GM19452 (cell line): Measurements from ENCODE around the gene NRL.

Source experiments
- ATAC-seq: cut with Tn5 transposase; IDR thresholded peaks from one replicate; pipeline ENCODE4 v1.9.1; 2021; ENCODE audit not compliant: unreplicated experiment

Gene NRL

DNA sequence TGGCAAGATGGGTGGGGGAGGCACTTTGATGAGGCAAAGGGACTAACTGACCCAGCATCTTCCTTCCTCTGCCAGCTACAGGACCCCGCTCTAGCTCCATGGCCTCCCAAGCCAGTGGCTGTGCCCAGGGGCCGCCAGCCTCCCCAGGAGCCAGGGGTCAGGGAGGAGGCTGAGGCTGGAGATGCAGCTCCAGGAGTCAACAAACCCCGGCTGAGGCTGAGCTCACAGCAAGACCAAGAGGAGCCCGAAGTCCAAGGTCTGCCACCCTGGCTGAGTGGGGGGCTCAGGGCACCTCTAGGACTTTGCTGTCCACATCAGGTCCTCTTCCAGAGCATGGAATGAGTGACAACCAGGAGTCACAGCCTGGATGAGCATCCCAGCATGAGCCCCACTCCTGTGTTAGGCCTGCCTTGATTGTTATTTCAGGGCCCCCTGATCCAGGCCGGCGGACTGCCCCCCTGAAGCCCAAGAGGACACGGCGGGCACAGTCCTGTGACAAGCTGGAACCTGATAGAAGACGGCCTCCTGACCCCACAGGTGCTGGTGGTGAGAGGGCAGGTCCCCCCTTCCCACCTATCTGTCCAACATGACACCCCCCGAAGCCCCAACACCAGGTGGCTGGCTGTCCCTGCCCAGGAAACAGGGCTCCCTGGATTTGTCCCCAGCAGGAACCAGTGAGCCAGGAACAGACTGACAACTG is 45.9 kb downstream of the NRL start:
- no peak for ATAC-seq

DNA sequence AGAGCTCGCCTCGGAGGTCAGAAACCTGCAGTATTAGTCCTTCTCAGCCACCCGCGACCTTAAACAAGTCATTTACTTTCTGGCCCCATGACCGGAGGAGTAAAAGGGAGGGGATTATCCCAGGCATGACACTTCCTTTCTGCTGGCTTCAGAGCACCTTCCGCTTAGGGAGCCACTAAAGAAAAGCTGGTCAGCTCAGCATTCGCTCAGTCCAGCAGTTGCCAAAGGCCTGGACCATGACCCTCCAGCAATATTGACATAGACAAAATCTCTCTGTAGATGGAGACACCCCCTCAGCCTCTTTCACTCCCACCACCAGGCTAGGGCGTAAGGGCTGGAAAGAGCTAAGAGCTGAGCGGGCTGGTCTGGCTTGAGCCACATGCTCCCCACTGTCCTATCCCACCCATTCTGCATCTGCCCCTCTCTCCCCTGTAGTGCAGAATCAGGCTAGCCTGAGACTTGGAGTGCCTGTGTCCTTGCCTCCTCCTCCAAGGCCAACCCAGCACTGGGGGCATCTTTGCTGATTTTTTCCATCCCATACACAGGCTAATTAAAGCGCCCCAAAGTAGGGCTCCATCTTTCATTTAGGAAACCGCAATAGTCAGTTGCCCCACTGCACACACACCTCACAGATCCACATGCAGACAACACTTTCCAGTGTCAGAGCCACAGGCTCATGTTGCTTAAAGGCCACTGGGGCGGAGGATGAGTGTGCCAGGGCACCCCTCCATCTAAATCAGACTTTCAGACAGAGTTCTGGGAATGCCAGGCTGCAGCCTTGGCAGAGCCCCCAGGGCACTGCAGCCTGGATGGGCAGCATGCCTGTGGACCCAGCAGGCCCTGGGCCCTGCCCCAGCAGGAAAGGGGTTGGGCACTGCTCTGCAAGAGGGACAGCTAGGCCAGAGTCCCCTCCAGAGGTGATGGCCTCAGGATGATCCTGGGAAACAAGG is 47.3 kb downstream of the NRL start:
- ATAC-seq: no peak

DNA sequence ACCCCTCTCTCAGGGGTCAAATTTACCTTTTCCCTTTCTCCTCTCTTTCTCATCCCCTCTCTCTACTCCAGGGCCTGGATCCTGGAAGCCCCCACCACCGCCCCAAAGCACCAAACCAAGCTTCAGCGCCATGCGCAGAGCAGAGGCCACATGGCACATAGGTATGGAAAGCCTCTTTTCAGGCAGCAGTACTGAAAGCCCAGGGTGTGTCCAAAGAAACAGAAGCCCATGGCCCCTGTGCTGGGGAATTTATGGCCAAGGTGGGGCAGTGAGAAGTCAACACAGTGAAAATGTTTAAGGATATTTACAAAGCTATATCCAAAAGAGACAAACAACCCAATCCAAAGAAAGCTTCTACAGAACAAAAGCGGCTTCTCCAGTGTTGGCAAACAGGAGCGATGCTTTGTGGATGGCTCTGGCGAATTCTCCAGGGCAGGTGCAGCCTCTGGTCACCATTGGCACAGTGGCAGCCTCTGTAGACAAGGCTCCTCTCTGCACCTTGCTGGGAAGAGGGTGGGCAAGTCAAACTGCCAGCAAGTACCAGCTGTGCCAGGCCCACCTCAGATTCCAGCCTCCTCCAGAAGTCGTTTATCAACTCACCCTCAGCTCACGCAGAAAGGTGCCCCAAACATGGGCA is 48.1 kb downstream of the NRL start:
- ATAC-seq: no peak

DNA sequence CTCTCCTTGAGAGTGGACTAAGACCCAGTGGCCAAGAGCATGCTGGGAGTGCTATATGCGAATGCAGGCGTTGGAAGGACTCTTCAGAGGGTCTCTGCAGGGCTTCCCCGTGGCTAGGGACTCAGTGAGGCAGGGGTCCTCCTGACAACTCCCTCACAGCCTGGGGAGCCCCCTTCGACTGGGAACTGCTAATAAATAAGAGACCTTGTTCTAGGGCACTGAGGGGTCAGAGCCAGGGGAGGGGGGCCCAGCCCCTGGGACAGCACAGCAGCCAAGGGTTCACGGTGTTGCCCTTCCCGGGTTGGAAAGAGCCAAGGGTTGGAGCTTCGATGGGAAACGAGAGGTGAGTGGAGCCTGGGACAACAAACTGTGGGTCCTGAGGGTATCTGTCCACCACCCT is 49.3 kb downstream of the NRL start:
- ATAC-seq: no peak

DNA sequence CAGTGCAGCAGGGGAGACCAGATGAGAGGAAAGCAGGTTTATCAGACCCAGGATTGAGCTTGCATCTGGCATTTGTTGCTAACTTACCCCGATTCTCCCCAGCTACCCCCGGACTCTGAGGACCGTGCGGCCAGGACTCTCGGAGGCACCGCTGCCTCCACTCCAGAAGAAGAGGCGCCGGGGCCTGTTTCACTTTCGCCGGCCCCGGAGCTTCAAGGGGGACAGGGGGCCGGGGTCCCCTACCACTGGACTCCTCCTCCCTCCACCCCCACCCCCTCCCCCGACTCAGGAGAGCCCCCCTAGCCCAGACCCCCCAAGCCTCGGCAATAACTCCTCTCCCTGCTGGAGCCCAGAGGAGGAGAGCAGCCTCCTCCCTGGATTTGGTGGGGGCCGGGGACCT is 49.9 kb downstream of the NRL start:
- ATAC-seq: no peak

DNA sequence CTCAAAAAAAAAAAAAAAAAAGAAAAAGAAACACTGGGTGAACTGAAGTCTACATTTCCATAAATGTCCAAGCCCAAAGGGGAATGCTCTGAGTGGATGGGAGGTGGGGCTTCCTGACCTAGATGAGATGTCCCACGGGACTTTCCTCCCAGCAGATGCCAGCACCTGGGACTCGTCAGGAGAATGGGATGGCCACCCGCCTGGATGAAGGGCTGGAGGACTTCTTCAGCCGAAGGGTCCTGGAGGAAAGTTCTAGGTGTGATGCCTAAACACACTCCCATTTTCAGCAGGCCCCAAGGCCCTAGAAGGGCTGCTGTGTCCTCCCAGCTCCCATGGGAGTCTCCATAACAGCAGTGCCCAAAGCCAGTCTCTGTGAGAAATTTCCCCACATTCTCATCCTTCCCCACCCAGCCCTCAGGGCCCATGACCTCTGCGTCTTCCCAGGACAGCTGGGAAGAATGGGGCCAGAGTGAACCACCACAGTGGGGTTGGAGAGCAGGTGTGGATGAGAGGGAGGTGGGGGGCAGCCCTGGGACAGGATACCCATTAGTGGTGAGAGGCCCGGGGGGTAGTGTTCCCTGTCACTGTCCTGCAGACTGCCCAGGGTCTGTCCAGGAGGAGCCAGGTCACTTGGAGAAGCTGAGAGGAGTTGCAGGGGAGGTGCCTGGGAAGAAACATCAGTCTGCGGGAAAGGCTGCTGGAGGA is 50.5 kb downstream of the NRL start:
- ATAC-seq: no peak

DNA sequence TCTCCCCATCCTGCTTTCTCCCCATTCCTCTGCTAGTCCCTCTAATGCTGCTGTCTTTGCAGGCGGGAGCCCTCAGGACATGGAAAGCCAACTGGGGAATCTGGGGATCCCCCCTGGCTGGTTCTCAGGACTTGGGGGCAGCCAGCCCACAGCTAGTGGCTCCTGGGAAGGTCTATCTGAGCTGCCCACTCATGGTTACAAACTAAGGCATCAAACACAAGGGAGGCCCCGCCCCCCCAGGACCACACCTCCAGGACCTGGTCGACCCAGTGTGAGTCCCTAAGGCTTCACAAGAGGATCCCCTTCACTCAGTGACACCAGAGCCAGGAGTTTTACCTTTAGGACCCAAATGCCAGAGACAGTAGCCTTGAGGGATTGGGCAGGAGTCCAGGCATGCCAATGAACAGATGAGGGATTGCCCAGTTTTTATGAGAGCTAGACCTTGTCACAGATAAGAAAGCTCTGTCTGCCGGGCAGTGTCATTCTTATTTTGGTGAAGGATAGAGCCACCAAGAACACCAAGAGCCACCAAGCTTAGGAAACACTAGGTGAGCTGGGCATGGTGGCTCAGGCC is 51.4 kb downstream of the NRL start:
- no peak for ATAC-seq

DNA sequence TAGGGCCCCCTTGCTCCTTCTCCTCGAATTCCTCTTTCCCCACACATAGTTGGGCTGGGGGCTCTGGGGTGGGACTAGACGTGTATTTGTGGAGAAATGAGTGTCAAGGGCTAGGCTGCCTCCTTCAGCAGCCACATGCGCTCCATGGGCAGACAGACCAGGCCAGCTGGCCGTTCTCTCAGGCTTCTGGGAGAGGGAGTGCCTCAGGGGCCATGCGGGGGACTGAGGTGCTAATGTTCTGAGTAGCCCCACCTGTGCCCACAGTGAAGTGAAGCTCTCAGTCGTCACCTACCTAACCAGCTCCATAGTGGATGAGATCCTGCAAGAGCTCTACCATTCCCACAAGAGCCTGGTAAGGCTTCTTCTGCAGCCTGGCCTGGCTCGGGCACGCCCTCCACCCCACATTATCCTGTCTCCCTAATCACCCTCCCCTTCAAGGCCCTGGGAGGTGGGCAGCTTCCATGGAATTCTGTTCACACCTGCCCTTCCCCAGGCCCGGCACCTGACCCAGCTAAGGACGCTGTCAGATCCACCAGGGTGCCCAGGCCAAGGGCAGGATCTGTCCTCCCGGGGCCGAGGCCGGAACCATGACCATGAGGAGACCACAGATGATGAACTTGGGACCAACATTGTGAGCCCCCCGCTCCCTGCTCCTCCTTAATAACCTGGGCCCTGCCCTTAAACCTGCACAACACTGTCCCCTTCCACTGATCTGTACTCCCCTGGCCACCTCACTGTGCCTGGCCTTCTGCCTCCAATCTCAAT is 52.4 kb downstream of the NRL start:
- no peak for ATAC-seq

DNA sequence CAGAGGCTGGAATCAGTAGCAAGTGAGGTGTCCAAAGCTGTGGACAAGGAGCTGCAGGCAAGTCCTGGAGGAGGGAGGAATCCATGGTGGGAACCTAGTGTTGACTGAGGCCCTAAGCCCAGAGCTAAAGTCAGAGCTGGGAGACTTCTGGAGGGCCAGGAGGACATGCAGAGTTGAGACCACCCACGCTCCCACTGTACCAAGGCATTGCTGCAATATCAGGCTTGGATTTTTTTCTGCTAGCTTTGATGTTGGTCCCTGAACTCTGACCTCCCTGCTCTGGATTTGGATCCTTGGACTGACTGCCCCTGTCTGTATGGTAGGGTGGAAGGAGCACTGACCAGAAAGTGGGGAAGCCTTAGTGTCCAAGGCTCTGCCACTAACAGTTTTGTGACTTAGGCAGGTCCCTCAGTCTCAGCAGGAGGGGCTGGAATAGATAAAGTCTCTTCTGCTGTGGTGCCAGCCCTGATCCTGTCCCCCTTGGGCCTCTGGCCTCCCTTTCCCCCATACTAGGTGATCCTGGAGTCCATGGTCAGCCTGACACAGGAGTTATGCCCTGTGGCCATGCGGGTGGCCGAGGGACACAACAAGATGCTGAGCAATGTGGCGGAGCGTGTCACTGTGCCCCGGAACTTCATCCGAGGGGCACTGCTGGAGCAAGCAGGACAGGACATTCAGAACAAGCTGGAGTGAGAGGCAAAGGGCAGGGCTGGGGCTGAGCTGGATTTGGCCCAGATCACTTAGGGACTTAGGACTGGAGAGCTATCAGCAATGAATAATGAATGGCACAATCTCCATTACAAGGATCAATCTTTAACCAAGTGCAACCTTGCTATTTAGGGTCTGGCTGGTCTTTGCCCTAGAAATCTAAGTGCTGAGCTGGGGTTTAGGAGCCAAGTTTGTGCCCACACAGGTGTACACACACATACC is 53.5 kb downstream of the NRL start:
- no peak for ATAC-seq

DNA sequence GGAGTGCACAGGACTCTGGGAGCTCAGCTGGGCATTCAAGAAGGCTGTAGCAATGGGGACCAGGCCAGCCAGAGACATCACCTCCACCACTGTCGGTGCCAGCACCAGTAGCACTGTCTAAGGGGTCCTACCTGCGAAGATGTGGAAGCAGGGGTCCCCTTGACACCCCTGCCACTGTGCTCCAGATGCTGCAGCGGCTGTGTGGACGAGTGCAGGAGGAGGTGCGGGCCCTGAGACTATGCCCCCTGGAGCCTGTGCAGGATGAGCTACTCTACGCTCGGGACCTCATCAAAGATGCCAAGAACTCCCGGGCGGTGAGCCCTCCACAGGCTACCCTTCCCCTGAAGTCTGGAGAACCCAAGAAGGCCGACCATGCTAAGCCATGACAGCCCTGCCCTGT is 54.3 kb downstream of the NRL start:
- ATAC-seq: no peak

DNA sequence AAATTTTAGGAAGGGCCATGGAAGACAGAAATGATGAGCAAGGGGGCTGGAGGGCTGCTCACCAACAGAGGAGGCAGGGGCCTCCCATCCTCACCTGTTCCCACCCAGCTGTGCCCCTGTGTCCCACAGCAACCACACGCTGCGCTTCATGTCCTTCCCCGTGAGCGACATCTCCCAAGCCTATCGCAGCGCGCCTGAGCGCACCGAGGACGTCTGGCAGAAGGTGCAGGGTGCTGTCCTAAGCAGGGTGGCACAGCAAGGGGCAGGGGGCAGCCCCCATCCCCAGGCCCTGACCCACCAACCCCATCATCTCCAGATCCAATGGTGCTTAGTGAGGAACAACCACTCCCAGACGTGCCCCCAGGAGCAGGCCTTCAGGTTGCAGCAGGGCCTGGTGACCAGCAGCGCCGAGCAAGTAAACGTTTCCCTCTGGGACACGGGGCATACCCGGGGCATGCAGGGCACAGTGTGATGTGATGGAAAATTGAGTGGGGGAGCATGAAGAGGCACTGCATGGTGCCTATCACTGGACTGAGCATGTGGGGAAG is 54.8 kb downstream of the NRL start:
- no peak for ATAC-seq

DNA sequence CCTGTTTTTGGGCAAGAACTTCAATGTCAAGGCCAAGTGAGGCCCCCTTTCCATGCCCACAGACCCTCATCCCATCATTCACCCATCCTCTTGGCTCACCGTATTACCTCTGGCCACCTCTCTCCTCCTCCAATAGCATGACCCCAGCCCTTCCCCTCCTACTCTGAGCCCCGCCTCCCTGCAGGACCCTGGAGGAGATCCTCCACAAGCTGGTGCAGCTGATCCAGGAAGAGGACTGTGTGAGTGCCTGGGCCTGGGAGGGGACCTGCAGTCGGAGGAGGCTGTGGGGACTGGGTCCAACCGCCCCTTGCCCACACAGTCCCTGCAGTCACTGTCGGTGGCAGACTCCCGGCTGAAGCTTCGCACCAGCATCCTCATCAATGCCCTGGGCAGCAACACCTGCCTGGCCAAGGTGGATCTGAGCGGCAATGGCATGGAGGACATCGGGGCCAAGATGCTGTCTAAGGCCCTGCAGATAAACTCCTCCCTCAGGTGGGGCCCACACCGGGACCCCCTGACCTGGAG is 55.7 kb downstream of the NRL start:
- no peak for ATAC-seq

DNA sequence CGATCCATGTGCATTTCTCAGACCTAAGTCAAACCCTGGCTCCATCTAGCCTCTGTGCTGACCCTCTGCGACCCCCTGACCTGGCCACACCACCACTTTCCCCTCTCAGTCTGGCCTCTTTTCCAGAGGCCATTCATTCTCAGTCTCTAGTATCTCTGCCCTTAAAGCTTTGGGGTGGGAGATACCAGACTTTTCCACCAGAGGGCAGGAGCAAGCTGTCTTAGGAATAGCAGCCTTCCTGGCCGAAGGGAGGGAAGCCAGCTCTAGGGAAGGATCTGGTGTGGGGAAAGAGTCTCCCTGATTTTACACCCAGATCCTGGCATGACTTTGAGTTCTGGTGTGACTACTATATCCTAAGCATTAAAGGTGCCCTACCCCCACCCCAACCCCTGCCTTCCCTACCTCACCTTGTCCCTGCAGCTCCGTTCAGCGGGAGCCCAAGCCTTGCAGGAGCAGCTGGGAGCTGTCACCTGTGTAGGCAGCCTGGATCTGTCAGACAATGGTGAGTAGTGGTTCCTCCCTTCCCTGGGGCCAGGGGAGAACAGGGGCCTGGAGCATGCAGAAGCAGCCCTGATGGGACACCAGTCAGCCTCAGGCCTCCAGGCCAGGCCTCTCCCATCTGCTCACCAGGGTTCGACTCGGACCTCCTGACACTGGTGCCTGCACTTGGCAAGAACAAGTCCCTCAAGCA is 56.3 kb downstream of the NRL start:
- no peak for ATAC-seq

DNA sequence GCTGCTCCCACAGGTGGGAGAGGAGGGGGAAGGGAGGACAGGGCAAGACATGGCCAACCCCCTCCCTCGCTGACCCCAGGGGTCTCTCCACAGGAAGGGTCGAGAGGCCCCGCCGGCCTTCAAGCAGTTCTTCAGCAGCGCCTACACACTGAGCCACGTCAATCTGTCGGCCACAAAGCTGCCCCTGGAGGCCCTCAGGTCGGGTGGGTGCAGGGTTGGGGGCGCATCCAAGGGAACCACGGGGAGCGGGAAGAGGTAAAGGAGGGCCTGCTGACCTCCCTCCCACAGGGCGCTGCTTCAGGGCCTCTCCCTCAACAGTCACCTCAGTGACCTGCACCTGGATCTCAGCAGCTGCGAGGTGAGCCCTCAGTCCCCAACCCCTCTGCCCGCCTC is 56.9 kb downstream of the NRL start:
- ATAC-seq: no peak

DNA sequence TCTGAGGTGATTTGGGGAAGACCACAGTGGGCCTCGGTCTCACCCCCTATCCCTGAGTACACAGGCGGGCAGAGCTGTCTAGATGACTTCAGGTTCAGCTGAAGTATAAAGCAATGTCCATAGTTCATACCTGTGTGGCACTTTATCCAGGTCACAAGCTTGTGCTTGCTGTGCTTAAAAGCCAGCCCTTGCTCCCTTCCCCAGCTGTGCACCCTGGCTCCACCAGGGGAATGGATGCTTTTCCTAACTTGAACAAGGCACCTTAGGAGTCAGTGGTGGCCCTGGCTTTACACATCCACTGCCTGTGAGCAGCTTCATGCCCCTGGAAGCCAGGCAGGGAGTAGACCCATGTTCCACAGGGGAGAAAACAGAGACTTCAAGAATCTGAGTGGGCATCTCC is 57.5 kb downstream of the NRL start:
- ATAC-seq: no peak

DNA sequence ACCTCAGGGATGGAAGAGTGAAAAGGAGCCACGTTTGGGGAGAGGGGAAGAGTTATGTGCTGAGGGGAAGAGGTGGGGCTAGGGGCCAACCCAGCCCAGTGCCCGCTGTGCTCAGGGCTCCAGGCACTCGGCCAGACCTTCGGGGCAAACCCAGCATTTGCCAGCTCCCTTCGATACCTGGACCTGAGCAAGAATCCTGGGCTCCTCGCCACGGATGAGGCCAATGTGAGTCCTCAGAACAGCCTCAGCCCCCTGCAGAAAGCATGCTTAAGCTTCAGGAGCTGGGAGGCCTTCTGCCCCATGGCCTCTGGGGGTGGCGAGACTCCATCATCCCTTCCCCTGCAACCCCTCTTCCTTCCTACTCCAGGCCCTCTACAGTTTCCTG is 58.0 kb downstream of the NRL start:
- no peak for ATAC-seq

DNA sequence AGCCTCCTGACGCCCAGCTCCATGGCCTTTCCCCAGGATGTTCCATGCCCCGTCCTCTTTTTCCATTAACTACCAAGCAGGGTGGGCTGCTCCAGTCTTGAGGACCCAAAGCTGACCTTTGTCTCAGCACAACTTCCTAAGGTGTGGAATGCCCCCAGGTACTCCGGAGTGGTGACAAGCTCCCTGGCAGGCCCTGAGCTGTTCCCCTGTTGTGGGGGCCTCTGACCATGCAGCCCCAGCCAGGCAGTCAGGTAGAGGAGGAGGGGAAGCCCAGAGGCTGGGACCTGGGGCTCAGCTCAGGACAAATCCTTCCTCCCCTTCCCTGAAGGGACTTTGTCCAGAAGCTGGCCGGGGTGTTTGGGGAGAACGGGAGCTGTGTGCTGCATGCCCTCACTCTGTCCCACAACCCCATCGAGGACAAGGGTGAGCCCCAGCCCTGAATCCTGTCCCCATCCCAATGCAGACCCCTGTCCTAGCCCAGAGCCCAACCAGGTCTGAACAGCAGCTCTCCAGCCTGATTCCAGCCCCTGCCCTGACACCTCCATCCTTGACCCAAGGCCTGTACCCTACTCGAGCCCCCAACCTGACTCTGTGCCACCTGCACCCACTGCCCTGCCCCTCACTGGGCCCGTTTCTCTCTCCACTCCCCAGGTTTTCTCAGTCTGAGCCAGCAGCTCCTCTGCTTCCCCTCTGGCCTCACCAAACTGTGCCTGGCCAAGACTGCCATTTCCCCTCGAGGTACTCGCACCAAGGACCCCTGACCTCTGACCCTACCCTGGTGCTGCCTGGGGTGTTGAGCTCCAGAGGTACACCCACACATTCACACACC is 58.6 kb downstream of the NRL start:
- ATAC-seq: no peak
